GM19099 (cell line): ENCODE measurements around the gene CPPED1.

ENCODE experiments used
- POLR2A ChIP-seq: IDR thresholded peaks from 3 replicates; pipeline ENCODE4 v1.6.1; 2011; ENCODE audit warnings: low read depth; ENCODE audit not compliant: insufficient read length; ENCODE audit errors: extremely low read depth

Gene CPPED1

GRCh38 chr16:12609937-12610699 lies 193.6 kb downstream of the CPPED1 start:
- no peak for TF ChIP-seq POLR2A
